Keratinocyte (primary cell): ENCODE data around the gene NPLOC4. TPM values are rescaled to one million over a fixed set of nuclear protein-coding genes. Genes with fewer than 3 reads are reported as not detected.
A peak's percentile ranks its signal among the peaks of the same experiment; 100 is the strongest.

Experiments used
- DNase-seq: peaks from one replicate; pipeline ENCODE4 v3.0.0-alpha.2; 2011; ENCODE audit warnings: low read depth, missing footprints, low spot score
- FAIRE-seq: peaks from 2 replicates; lab custom pipeline; 2011; peaks lifted over from hg19 to GRCh38; lab: Jason Lieb, UNC
- H2AFZ ChIP-seq: 2 replicates; pipeline ENCODE4 v1.6.0; 2012; ENCODE audit warnings: low read length, control low read depth, inconsistent platforms; ENCODE audit not compliant: control insufficient read depth
- H3K27ac ChIP-seq: 2 replicates; pipeline ENCODE4 v1.5.1; 2011; ENCODE audit warnings: low read length; ENCODE audit not compliant: control insufficient read depth, insufficient read depth
- H3K27me3 ChIP-seq: 3 replicates; pipeline ENCODE4 v1.6.0; 2011; ENCODE audit warnings: low read length; ENCODE audit not compliant: control insufficient read depth, insufficient read depth; ENCODE audit errors: extremely low read depth
- H3K36me3 ChIP-seq, 2 experiments: 2 replicates in 1 of 2; 3 replicates in 1 of 2; pipeline ENCODE4 v1.5.1; 2011; ENCODE audit warnings: low read length in 2 of 2, mild to moderate bottlenecking in 1 of 2; ENCODE audit not compliant: control insufficient read depth in 2 of 2, insufficient read depth in 2 of 2; ENCODE audit errors: extremely low read depth in 1 of 2
- H3K4me1 ChIP-seq: 3 replicates; pipeline ENCODE4 v1.5.1; 2011; ENCODE audit warnings: low read length; ENCODE audit not compliant: control insufficient read depth, insufficient read depth; ENCODE audit errors: extremely low read depth
- H3K4me2 ChIP-seq: 3 replicates; pipeline ENCODE4 v1.6.0; 2011; ENCODE audit warnings: low read depth, low read length; ENCODE audit not compliant: control insufficient read depth, insufficient read depth; ENCODE audit errors: extremely low read depth
- H3K4me3 ChIP-seq, 3 experiments: fragments of 200-600 bp in 1 of 3; sonication (generic) in 1 of 3; 2 replicates in 2 of 3; 3 replicates in 1 of 3; pipeline ENCODE4 v1.5.1; 2011 to 2016; ENCODE audit warnings: low read length in 3 of 3, mild to moderate bottlenecking in 3 of 3, control low read depth in 2 of 3, inconsistent platforms in 1 of 3, low read depth in 1 of 3, mixed read lengths in 1 of 3, mixed run types in 1 of 3, moderate library complexity in 1 of 3; ENCODE audit not compliant: control insufficient read depth in 2 of 3, insufficient read depth in 2 of 3; ENCODE audit errors: extremely low read depth in 1 of 3
- H3K79me2 ChIP-seq: 2 replicates; pipeline ENCODE4 v1.6.0; 2012; ENCODE audit warnings: low read length; ENCODE audit not compliant: control insufficient read depth, insufficient read depth
- H3K9ac ChIP-seq: 3 replicates; pipeline ENCODE4 v1.6.0; 2011; ENCODE audit warnings: low read length; ENCODE audit not compliant: control insufficient read depth, insufficient read depth; ENCODE audit errors: extremely low read depth
- H3K9me1 ChIP-seq: 3 replicates; pipeline ENCODE4 v1.6.0; 2011; ENCODE audit warnings: low read length; ENCODE audit not compliant: control insufficient read depth, insufficient read depth; ENCODE audit errors: extremely low read depth
- H3K9me3 ChIP-seq: 2 replicates; pipeline ENCODE4 v1.5.1; 2012; ENCODE audit warnings: low read depth, low read length; ENCODE audit not compliant: control insufficient read depth
- H4K20me1 ChIP-seq: 3 replicates; pipeline ENCODE4 v1.6.0; 2011; ENCODE audit warnings: low read length; ENCODE audit not compliant: control insufficient read depth, insufficient read depth; ENCODE audit errors: extremely low read depth
- CTCF ChIP-seq, 3 experiments: IDR thresholded peaks in 1 of 3; conservative IDR thresholded peaks in 1 of 3; optimal IDR thresholded peaks in 1 of 3; 2 replicates in 2 of 3; 3 replicates in 1 of 3; pipeline versions ENCODE3 to v1.5.1; 2011; ENCODE audit warnings: low read length in 3 of 3, mild to moderate bottlenecking in 3 of 3, moderate library complexity in 2 of 3, control low read depth in 1 of 3, inconsistent platforms in 1 of 3; ENCODE audit not compliant: insufficient read depth in 2 of 3; ENCODE audit errors: extremely low read depth in 1 of 3
- EZH2 ChIP-seq: IDR thresholded peaks from one replicate; pipeline ENCODE4 v1.6.1; 2012; ENCODE audit warnings: inconsistent platforms, mild to moderate bottlenecking, low read length, moderate library complexity
- dilution Hi-C: fragments of 300-500 bp; cut with MboI; formaldehyde crosslinking; loops from one replicate; pipeline ENCODE4 v1.7.0; 2020; ENCODE audit warnings: low sequenced_read_pairs; ENCODE audit not compliant: extremely low pct_ligation_motif_present
- polyA plus RNA-seq, 5 experiments: library from polyadenylated mRNA; depleted of rRNA in 3 of 5; stranded (reverse) in 3 of 5; stranded (forward) in 1 of 5; unstranded in 1 of 5; fragments of >200 nt; gene quantifications; 1 replicate in 1 of 5; 2 replicates in 3 of 5; 3 replicates in 1 of 5; pipeline versions ENCODE4 v1.2.1 to v1.2.3, GENCODE V29; 2011 to 2012; ENCODE audit warnings: missing spikeins in 2 of 5, low read depth in 1 of 5, low replicate concordance in 1 of 5

Gene NPLOC4
- polyA plus RNA-seq, 1 donor (not counting 4 experiments of a cell fraction or from before 2014, with no cell fraction given) = 64.0 TPM

- FAIRE-seq = no peak
These were observed 123.0 kb downstream of the NPLOC4 start for GRCh38 chr17:81513753-81514488.

DNA sequence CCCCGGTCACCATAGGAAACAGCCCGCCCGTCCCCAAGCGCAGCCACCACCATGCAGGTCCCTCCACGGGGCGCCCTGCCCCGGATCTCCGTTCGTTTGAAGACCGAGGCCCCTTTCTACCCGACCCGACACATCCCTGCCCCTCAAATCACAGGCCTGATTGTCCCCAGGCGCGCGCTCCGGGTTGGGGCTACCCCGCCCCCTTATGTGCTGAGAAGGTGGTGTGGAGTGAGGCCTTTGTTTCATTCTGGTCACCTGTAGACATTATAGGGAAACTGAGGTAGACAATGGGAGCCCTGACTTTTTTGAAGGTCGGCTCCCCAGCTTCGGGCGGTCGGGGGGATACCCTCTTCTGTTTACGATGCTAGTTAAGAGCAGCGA, 123.5 kb downstream of the NPLOC4 start:
- Histone ChIP-seq H2AFZ (no peak overlapping the region), H3K79me2 (peaks cover 26% of the 10 kb centered on the region)

More at GRCh38 chr17:81513753-81514488, 123.0 kb downstream of the NPLOC4 start:
- TF ChIP-seq EZH2 = no peak
- Histone ChIP-seq H2AFZ (no peak overlapping the region), H3K27ac (peak overlapping the region; percentile 73), H3K9me1 (no peaks in the 10 kb centered on the region), H3K36me3 (peaks cover 20 to 29% of the 10 kb centered on the region in 2 experiments), H3K27me3 (no peaks in the 10 kb centered on the region), H3K79me2 (peaks cover 26% of the 10 kb centered on the region), H3K9me3 (peaks cover 2% of the 10 kb centered on the region), H3K4me3 (peak overlapping the region; percentile 25 to 61 (median 51)), H3K4me2 (peak overlapping the region; percentile 51), H3K9ac (peak overlapping the region; percentile 67), H4K20me1 (peaks cover 31% of the 10 kb centered on the region), H3K4me1 (peaks cover 13% of the 10 kb centered on the region)
- dilution Hi-C loops = no loop called here
- DNase-seq = no peak

More for the DNA sequence above, 123.5 kb downstream of the NPLOC4 start:
- Histone ChIP-seq H3K27ac (peak overlapping the region; percentile 73), H3K4me3 (peak overlapping the region; percentile 25 to 61 (median 51)), H3K36me3 (peaks cover 20 to 29% of the 10 kb centered on the region in 2 experiments), H3K4me2 (peak overlapping the region; percentile 51), H3K27me3 (no peaks in the 10 kb centered on the region), H3K9me3 (peaks cover 2% of the 10 kb centered on the region), H4K20me1 (peaks cover 35% of the 10 kb centered on the region), H3K9me1 (no peaks in the 10 kb centered on the region), H3K4me1 (peaks cover 8% of the 10 kb centered on the region), H3K9ac (peak overlapping the region; percentile 67)
- TF ChIP-seq CTCF (optimal IDR thresholded peaks at IDR 0.05 in 1 of 3, IDR thresholded peaks at IDR 0.05 in 1 of 3, conservative IDR thresholded peaks at IDR 0.05 in 1 of 3; ENCODE audit: extremely low read depth in 1 of 3, insufficient read depth in 2 of 3, low read length in 3 of 3) (no peak), EZH2 (no peak)
- FAIRE-seq = no peak
- dilution Hi-C loops = no loop called here
- no peak for DNase-seq
